ENCODE measurements around the gene TCAF1. TPM values are rescaled to one million over a fixed set of nuclear protein-coding genes. Genes with fewer than 3 reads are reported as not detected.
"Not testable (repeated sequence)": the region's sequence is repeated elsewhere in the genome, so short reads cannot be mapped to it uniquely, and the experiment has no call there.

TCAF1 gene
- polyA plus RNA-seq, 4 donors: 8.1 to 60.5 (median 12.9) TPM

DNA sequence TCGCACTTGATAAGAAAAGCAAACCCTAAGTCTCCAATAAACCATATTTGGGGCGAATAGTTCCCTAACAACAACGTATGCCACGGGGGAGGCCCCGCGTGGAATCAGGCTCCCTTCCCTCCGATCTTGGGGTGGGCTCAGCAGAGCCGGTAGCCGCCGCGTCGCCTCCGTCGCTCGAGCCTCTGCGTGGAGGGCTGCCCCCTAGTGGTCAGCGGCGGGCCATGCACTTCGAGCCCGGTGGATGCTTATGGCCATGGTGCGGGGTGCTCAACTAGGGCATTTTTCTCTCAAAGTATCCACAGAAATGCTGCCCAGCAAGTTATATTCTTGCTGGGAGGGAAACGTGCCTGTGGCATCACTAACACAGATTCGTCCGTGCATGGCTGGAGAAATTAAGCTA, 64.8 kb downstream of the TCAF1 start:
- not testable (repeated sequence) for FAIRE-seq; H3K9me3 ChIP-seq (ENCODE audit: control insufficient read depth in 2 of 2, insufficient read depth in 1 of 2, low read depth in 1 of 2, low read length in 1 of 2); H3K4me1 ChIP-seq (ENCODE audit: control insufficient read depth in 3 of 3, insufficient read depth in 2 of 3, low read depth in 1 of 3, low read length in 2 of 3); DNase-seq; H3K4me3 ChIP-seq (ENCODE audit: low read depth in 1 of 3, low read length in 3 of 3); H3K36me3 ChIP-seq (ENCODE audit: control insufficient read depth in 3 of 3, insufficient read depth in 2 of 3, low read depth in 1 of 3, low read length in 3 of 3); H3K27ac ChIP-seq (ENCODE audit: low read depth in 1 of 3, low read length in 2 of 3); H3K27me3 ChIP-seq (ENCODE audit: control insufficient read depth in 3 of 3, insufficient read depth in 3 of 3, low read length in 3 of 3)
- WGBS, 3 donors: 0 to 2% (median 1%) methylated on average over 14 to 15 of the region's 24 CpGs

- not testable (repeated sequence) for H3K27me3 ChIP-seq (ENCODE audit: control insufficient read depth in 3 of 3, insufficient read depth in 3 of 3, low read length in 3 of 3); FAIRE-seq; H3K9me3 ChIP-seq (ENCODE audit: control insufficient read depth in 2 of 2, insufficient read depth in 1 of 2, low read depth in 1 of 2, low read length in 1 of 2); H3K4me1 ChIP-seq (ENCODE audit: control insufficient read depth in 3 of 3, insufficient read depth in 2 of 3, low read depth in 1 of 3, low read length in 2 of 3); H3K36me3 ChIP-seq (ENCODE audit: control insufficient read depth in 3 of 3, insufficient read depth in 2 of 3, low read depth in 1 of 3, low read length in 3 of 3); DNase-seq
- H3K4me3 ChIP-seq (ENCODE audit: low read depth in 1 of 3, low read length in 3 of 3): peak overlapping the region; percentile 23 to 35 (median 25)
- WGBS, 3 donors: 0 to 1% (median 1%) methylated on average over 14 to 19 of the region's 38 CpGs
- peak overlapping the region in 2 of 3 donors; percentile 20 to 58 for H3K27ac ChIP-seq (ENCODE audit: low read depth in 1 of 3, low read length in 2 of 3)
These were observed 65.4 kb downstream of the TCAF1 start for GRCh38 chr7:143836622-143837021.

- H3K9me3 ChIP-seq (ENCODE audit: control insufficient read depth in 2 of 2, insufficient read depth in 1 of 2, low read depth in 1 of 2, low read length in 1 of 2); H3K4me3 ChIP-seq (ENCODE audit: low read depth in 1 of 3, low read length in 3 of 3); H3K36me3 ChIP-seq (ENCODE audit: control insufficient read depth in 3 of 3, insufficient read depth in 2 of 3, low read depth in 1 of 3, low read length in 3 of 3); H3K27ac ChIP-seq (ENCODE audit: low read depth in 1 of 3, low read length in 2 of 3); DNase-seq; FAIRE-seq; H3K27me3 ChIP-seq (ENCODE audit: control insufficient read depth in 3 of 3, insufficient read depth in 3 of 3, low read length in 3 of 3); H3K4me1 ChIP-seq (ENCODE audit: control insufficient read depth in 3 of 3, insufficient read depth in 2 of 3, low read depth in 1 of 3, low read length in 2 of 3): not testable (repeated sequence)
- no CpG with 5 or more reads among the region's 17 CpGs for WGBS, 3 donors
These were observed 65.9 kb downstream of the TCAF1 start for GRCh38 chr7:143836088-143836487.

GRCh38 chr7:143826578-143826977, 75.4 kb downstream of the TCAF1 start:
- not testable (repeated sequence) for H3K27ac ChIP-seq (ENCODE audit: low read depth in 1 of 3, low read length in 2 of 3); DNase-seq; H3K36me3 ChIP-seq (ENCODE audit: control insufficient read depth in 3 of 3, insufficient read depth in 2 of 3, low read depth in 1 of 3, low read length in 3 of 3); H3K9me3 ChIP-seq (ENCODE audit: control insufficient read depth in 2 of 2, insufficient read depth in 1 of 2, low read depth in 1 of 2, low read length in 1 of 2); H3K27me3 ChIP-seq (ENCODE audit: control insufficient read depth in 3 of 3, insufficient read depth in 3 of 3, low read length in 3 of 3); H3K4me1 ChIP-seq (ENCODE audit: control insufficient read depth in 3 of 3, insufficient read depth in 2 of 3, low read depth in 1 of 3, low read length in 2 of 3); H3K4me3 ChIP-seq (ENCODE audit: low read depth in 1 of 3, low read length in 3 of 3); FAIRE-seq
- no CpG with 5 or more reads among the region's 5 CpGs for WGBS, 3 donors

DNA sequence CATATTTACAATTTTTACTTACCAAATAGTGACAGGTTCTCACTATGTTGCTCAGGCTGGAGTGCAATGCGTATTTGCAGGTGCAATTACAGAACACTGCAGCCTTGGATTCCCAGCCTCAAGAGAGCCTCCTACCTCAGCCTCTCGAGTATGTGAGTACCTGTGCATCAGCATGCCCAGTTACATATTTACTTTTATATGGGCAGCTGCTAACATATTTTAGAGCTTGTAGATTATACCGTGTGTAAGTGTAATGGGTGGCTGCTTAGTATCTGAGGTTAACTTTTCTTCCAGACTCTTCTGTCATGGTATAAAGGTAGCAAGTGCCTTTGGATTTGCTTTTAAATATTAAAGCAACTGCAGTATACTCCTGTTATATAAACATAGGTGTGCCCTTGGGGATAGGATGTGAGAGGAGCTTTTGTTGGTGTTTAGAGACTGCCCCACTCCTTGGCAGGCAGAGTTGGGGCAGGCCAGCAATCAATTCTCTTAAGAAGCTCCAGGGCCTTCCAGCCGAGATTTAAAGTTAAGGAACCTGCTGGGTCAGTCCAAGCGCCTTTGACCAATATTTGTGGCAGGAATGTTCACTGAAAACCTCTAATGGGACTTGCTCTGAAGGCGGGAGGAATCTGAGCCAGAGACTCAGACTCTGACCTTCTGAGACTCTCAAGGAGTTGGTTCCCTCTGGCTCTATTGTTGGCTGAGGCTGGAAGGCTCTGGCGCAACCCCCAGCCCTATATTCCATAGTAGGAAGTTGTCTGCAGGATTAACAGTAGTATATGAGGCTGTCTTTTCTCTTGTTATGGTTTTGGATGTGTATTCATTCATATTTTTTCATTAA, 77.5 kb downstream of the TCAF1 start:
- H3K9me3 ChIP-seq (ENCODE audit: control insufficient read depth in 2 of 2, insufficient read depth in 1 of 2, low read depth in 1 of 2, low read length in 1 of 2); FAIRE-seq; H3K4me3 ChIP-seq (ENCODE audit: low read depth in 1 of 3, low read length in 3 of 3); H3K27me3 ChIP-seq (ENCODE audit: control insufficient read depth in 3 of 3, insufficient read depth in 3 of 3, low read length in 3 of 3); H3K4me1 ChIP-seq (ENCODE audit: control insufficient read depth in 3 of 3, insufficient read depth in 2 of 3, low read depth in 1 of 3, low read length in 2 of 3); H3K36me3 ChIP-seq (ENCODE audit: control insufficient read depth in 3 of 3, insufficient read depth in 2 of 3, low read depth in 1 of 3, low read length in 3 of 3); H3K27ac ChIP-seq (ENCODE audit: low read depth in 1 of 3, low read length in 2 of 3); DNase-seq: not testable (repeated sequence)
- WGBS, 3 donors: no CpG with 5 or more reads among the region's 7 CpGs

GRCh38 chr7:143823634-143824294, 78.2 kb downstream of the TCAF1 start:
- H3K36me3 ChIP-seq (ENCODE audit: control insufficient read depth in 3 of 3, insufficient read depth in 2 of 3, low read depth in 1 of 3, low read length in 3 of 3); H3K9me3 ChIP-seq (ENCODE audit: control insufficient read depth in 2 of 2, insufficient read depth in 1 of 2, low read depth in 1 of 2, low read length in 1 of 2); FAIRE-seq; H3K4me1 ChIP-seq (ENCODE audit: control insufficient read depth in 3 of 3, insufficient read depth in 2 of 3, low read depth in 1 of 3, low read length in 2 of 3); H3K27me3 ChIP-seq (ENCODE audit: control insufficient read depth in 3 of 3, insufficient read depth in 3 of 3, low read length in 3 of 3); H3K27ac ChIP-seq (ENCODE audit: low read depth in 1 of 3, low read length in 2 of 3); H3K4me3 ChIP-seq (ENCODE audit: low read depth in 1 of 3, low read length in 3 of 3); DNase-seq: not testable (repeated sequence)
- no CpG with 5 or more reads among the region's 3 CpGs for WGBS, 3 donors

- H3K27me3 ChIP-seq (ENCODE audit: control insufficient read depth in 3 of 3, insufficient read depth in 3 of 3, low read length in 3 of 3); H3K36me3 ChIP-seq (ENCODE audit: control insufficient read depth in 3 of 3, insufficient read depth in 2 of 3, low read depth in 1 of 3, low read length in 3 of 3); FAIRE-seq; H3K27ac ChIP-seq (ENCODE audit: low read depth in 1 of 3, low read length in 2 of 3); H3K4me3 ChIP-seq (ENCODE audit: low read depth in 1 of 3, low read length in 3 of 3); H3K4me1 ChIP-seq (ENCODE audit: control insufficient read depth in 3 of 3, insufficient read depth in 2 of 3, low read depth in 1 of 3, low read length in 2 of 3); DNase-seq; H3K9me3 ChIP-seq (ENCODE audit: control insufficient read depth in 2 of 2, insufficient read depth in 1 of 2, low read depth in 1 of 2, low read length in 1 of 2): not testable (repeated sequence)
- 0 to 9% methylated on average over 1 of the region's 12 CpGs; no CpG with 5 or more reads in 1 of the 3 donors for WGBS, 3 donors
These were observed 80.3 kb downstream of the TCAF1 start for GRCh38 chr7:143821392-143822277.

- not testable (repeated sequence) for FAIRE-seq; H3K9me3 ChIP-seq (ENCODE audit: control insufficient read depth in 2 of 2, insufficient read depth in 1 of 2, low read depth in 1 of 2, low read length in 1 of 2); H3K4me1 ChIP-seq (ENCODE audit: control insufficient read depth in 3 of 3, insufficient read depth in 2 of 3, low read depth in 1 of 3, low read length in 2 of 3); H3K4me3 ChIP-seq (ENCODE audit: low read depth in 1 of 3, low read length in 3 of 3); H3K27ac ChIP-seq (ENCODE audit: low read depth in 1 of 3, low read length in 2 of 3); H3K27me3 ChIP-seq (ENCODE audit: control insufficient read depth in 3 of 3, insufficient read depth in 3 of 3, low read length in 3 of 3); DNase-seq; H3K36me3 ChIP-seq (ENCODE audit: control insufficient read depth in 3 of 3, insufficient read depth in 2 of 3, low read depth in 1 of 3, low read length in 3 of 3)
- WGBS, 3 donors: no CpG with 5 or more reads among the region's 7 CpGs
These were observed 84.1 kb downstream of the TCAF1 start for GRCh38 chr7:143817873-143818272.
